Right hindlimb (tissue), 1 donor: ENCODE results near the gene BIRC7.

Source experiments
- DNase-seq: peaks from one replicate; pipeline ENCODE4 v3.0.0-alpha.2; 2018

The BIRC7 gene

DNA sequence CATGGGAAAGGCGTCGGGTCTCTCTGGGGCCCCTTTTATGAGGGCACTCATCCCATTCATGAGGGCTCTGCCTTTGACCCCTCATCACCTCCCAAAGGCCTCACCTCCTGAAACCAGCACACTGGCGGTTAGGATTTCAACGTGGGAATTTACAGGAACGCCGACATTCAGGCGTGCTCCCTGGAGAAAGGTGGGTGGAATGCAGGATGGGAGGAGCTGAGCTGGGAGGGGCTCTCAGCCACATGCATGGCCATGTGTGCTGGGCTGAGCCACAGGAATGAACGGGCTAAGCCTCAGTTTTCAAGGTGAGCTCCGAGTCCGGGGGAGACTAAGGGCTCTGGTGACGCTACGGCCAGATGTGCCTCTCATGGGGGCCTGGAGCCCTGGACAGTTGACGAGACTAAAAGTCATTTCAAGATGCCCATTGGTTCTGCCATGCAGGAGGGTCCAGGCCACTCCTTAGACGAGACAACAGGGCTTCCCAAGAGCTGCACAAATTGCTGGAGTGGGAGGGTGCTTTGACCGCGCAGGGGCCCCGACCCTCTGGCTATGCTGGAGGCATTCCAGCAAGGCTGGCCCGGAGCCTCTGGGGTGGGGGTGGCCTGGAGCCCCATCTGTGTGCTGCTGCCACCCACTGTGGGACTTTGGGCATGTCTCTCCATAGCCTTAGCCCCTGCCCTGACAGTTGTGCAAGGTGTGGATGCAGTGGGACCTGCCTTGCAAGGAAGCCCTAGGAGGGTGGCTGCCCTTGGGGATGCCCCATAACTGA lies 33.1 kb downstream of the BIRC7 start:
- DNase-seq: no peak

DNA sequence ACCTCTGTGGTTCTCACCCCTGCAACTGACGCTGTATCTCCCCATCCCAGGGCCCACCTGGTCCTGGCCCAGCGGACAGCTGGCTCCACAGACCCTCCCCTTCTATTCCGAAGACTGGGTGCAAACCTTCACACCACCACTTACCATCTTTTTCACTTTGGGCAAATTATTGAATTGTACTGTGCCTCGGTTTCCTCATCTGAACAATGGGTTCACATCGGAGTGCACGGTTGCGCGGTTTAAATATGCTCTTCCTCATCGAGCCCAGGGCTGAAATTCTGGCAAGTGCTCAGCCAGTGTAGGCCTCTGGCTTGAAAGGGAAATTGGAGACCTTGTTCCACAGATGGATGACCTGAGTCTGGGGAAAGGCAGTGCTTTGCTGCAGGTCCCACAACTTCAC lies 34.0 kb downstream of the BIRC7 start:
- DNase-seq: no peak

DNA sequence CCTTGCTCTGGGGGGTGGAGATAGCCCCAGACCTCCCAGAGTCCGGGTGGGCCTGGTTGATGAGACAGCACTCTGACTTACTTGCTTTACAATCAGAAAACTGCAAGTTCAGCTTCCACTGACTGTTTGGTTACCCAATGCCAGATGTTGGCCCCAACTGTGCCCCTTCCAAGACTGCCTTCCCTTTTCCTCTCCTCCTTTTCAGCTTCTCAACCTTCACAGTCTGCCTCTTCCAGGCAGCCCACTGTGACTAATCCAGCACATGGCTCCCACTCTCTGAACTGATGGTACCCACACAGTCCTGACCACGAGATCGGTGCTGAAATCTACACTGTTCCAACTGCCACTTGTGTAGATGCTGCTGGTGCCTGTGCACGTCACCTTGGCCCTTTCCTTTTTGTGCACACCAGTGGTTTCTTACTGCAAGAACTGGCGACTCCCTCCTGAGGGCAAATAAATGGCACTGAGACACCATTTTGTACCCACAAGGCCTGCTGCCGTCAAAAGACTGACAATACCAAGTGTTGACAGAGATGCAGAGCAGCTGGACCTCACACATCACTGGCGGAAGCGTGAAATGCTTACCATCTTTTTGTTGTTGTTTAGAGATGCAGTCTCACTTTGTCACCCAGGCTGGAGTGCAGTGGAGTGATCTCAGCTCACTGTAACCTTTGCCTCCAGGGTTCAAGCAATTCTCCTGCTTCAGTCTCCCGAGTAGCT lies 35.1 kb downstream of the BIRC7 start:
- DNase-seq: no peak

DNA sequence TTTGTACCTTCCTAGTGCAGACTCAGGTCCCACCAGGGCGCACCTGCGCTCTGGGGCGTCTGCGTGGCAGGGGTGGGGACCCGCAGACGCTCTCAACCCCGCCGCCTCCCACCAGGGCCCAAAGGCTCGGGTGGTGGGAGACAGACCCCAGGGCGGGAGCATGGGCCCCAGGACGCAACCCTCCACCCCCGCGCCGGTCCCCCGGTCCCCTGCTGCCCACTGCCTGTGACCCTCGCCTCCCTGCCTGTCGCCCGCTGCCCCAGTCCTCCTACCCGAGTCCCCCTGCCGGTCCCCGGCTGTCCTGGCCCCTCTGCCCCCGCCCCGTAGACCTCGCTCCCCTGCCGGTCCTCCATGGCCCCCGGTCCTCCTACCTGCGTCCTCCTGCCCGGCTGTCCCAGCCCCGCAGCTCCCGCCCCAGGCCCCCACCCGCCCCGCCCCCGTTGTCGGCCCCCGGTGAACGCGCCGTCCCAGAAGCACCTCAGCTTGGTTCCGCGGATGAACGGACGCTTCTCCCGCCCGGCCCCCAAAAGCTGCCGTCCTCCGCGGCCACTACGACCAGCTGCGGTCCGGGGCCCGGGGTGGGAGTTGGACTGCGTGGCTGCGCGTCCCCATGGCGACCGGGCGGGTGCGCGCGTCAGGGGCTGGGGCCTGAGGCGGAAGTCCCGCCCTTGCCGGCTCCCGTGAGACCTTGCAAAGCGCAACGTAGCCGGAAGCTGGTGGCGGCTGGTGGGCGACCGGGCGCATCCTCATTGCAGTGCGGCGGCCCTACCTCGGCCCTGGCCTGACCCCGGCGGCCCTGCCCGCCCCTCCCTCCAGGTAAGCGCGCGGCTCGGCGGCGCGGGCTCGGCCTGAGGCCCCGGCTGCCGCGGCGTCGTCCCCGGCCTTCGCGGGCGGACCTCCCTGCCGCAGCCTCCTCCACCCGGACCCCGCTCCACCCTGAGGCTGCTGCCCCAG lies 36.7 kb downstream of the BIRC7 start, which contains the start of gene ARFGAP1:
Gene ARFGAP1 (plus strand): TSS at position 709 of the 954 bp plus-strand sequence. CDS start 2,768 bp downstream, outside the sequence.
- DNase-seq: peak; percentile 96

DNA sequence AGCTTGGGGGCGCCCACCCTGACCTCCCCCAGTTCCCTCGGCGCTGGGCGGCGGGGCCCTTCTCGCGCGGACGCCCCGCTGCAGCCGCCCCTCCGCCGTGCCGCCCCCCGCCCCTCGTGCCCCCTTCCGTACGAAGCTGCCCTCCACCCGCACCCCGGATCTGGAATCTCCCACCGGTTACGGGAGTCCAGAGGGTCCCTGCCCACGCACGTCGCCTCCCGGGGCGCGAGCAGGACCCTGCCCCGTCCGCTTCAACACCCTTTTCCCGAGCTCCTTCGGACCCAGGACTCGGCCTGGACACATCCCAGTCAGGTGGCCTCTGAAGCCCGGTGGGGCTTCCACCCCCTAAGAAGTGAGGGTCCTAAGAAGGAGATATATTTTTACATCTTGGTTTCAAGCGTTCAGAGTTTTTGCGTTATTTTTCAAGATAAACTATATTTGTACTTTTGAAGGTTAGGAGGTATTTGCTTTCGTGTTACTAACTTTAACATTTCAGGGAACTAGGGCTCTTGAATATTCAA lies 37.4 kb downstream of the BIRC7 start:
- no peak for DNase-seq

DNA sequence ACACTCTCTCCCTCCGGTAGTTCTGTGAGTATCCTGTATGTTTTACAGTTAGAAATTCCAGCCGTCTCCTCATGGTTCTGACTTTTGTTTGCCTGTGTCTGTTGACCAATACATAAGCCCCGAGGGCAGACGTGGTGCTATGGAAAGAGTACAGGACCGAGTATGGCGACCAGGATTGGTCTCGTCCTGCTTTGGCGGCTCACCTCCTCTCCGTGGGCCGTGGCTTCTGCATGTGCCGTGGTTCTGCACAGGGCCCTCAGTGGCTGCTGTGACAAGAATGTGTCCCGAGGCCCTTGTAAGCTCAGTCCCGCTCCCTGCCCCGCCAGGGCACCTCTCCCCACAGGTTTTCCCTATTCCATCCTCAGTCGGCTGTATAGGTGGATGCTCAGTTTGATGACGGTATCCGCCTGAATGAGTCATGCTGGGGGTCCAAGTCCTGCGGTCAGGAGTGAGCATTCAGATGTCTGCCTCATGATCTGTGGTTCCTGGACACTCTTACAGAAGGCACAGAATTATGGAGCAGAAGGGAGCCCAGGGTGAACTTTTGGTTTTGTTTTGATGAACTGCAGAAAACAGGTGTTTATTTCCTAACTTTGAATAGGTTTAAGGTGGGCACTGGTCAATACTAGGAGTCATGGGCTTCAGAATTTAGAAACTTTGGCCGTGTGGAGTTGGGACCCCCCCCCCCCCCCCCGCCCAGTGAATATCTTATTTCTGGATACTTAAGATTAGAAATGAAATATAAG lies 38.1 kb downstream of the BIRC7 start:
- DNase-seq: no peak

DNA sequence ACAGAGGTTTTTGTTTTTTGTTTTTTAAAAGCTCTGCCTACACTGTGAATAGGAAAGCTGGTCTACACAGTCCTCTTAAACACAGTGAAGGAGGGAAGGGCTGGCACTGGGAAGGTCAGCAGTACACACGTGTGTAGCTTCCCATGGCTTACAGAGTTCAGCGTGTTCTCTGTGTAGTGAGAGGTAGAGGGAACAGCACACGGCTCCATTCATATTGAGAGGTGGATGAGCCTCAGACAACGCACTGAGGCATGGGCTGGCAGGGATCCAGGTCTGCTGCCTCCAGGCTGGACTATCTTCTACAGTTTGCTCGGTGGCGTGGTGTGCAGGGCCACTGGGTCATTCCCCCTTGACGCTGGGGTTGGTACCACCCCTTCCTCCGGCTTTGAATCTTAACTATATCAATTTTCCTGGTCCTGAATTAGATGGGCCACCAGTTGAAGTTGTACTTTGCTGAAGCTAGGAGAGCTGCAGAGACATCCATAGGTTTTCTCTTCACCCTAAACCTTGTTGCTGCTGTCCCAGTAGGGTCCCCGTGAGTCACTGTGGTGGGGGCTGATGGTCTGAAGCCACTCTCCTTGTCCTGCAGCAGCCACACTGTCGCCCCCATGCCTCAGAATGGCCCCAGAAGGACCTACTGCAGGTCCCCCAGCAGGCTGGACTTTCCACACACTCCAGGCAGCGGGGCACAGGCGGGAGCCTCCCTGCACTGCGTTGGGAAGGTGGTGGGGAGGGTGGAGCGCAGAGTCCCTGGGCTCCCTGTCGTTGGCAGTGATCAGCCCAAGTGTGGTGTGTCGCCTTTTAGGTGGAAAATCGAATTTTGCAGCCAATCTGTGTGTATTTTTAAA lies 38.9 kb downstream of the BIRC7 start:
- DNase-seq: no peak

DNA sequence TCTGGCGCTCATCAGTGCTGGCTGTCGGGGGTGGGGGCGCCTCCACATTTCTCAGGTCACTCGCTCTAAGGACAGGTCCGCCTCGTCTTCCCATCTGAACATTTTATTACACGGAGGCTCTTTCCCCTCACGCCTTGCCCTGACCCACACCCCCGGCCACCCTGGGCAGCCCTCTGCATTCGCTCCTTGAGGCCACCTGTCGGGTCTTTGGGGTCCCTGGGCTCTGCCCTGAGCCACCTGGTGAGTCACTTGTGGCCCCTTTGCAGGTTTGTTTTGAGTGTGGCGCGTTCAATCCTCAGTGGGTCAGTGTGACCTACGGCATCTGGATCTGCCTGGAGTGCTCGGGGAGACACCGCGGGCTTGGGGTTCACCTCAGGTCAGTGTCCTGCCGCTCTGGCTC lies 40.1 kb downstream of the BIRC7 start:
- no peak for DNase-seq

DNA sequence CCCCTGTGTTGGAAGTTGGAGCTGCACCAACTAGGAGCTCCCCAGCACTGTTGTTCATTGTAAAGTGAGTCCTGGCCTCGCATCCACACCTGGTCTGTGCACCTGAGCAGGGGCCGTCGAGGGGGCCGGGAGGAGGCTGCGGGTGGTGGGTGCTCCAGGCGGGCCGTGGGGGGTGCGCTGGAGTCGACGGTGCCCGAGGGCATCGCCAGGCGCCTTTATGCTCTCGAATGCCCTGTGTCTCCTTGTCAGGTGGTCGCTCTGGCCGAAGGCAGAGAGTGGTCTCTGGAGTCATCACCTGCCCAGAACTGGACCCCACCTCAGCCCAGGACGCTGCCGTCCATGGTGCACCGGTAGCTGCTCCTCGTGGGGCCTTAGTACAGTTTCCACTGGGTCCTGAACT lies 41.3 kb downstream of the BIRC7 start:
- DNase-seq: no peak

DNA sequence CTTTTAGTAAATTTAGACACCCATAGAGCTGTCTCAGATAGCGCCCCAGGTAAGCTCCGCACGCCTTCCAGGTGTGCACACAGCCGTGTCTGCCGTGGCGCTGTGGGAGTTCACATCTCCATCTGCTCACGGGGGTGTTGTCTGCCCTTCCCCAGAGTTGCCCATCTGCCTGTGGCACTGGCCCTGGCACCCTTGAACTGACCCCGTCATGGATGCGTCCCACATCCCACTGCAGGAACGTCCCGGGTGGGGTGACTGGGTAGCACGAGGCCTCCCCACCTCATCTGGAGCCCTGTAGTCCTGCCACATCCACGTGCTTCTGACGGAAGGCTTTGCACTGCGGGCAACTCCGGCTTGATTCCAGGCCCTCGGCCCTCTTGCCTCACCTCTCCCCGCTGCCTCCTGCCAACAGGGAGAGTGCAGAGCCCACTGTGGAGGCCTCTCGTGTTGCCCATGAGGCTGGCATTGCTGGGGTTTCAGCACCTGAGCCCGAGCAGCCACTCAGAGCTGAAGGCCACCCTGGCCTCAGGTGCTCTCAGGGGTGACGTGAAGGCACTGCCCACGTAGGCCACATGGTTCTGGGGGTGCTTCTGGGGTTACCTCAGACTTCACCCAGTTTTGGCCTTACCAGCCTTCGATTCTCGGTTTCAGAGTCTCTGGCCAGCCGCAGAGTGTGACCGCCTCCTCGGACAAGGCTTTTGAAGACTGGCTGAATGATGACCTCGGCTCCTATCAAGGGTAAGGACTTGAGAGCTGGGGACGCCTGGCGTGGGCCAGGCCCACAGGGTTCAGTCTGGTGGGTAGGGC lies 42.0 kb downstream of the BIRC7 start:
- DNase-seq: no peak

DNA sequence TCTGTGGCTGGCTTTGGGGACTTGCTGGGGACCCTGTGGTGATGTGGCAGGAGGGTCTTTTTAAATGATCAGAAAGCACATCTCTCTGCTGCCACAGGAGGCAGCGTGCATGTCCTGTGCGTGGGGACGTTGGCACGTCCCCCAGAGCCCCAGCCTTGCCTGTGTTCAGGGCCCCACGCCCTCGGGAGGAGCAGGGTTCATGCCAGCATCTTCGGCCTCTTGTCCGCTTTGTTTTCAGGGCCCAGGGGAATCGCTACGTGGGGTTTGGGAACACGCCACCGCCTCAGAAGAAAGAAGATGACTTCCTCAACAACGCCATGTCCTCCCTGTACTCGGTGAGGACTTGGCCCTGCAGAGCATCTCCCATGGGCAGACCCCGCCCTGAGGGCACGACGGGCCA lies 43.0 kb downstream of the BIRC7 start:
- DNase-seq: no peak

DNA sequence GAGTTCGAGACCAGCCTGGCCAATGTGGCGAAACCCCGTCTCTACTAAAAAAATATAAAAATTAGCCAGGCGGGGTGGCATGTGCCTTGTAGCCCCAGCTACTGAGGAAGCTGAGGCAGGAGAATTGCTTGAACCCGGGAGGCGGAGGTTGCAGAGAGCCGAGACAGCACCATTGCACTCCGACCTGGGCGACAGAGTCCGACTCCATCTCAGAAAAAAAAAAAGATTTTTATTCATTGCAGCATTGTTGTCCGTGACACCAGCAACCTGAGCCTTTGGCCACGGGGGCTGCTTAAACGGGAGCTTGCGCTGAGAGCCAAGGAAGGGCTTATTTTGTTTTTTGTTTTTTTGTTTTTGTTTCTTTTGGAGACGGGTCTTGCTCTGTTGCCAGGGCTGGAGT lies 44.2 kb downstream of the BIRC7 start:
- DNase-seq: no peak

DNA sequence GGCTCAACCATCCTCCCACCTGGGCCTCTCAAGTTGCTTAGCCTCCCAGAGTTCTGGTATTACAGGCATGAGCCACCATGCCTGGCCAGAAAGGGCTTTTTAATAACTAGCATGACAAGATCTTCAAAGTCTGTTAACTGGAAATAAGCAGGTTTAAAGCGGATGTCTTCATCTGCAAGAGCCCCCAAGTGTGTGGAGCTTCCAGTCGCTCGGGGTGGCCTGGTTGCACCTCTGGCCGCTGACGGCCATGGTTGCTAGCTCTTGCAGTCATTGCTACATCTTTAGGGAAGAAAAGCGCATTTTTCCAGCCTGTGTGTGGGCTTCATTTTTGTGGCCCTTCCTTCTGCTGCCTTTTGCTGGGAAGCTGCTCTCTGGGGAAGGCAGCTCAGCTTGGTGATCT lies 44.7 kb downstream of the BIRC7 start:
- no peak for DNase-seq

DNA sequence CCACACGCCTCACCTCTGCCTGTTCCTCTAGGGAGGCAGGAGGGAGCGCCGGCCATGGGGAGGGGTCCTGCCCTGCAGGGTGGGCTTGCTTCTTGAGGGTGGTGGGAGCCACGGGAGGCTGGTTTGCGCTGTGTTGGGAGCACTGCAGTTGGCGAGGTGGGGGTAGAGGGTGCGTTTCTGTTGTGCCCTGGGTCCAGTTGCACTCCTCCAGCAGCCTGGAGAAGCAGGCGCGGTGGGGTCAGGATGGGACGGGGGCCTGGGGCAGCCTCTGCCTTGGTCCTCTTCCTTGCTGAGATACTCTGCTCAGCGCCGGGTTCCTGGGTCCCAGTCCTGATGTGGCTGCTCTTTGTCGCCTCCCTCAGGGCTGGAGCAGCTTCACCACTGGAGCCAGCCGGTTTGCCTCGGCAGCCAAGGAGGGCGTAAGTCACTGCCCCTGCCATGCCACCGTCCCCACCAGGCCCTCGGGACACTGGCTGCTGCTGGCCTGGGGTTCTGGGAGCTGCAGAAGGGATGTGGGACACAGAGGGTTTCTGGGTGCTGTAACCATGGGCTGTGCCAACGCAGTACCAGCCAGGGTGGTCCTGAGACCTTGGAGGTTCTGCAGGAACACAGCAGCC lies 45.3 kb downstream of the BIRC7 start:
- DNase-seq: no peak

DNA sequence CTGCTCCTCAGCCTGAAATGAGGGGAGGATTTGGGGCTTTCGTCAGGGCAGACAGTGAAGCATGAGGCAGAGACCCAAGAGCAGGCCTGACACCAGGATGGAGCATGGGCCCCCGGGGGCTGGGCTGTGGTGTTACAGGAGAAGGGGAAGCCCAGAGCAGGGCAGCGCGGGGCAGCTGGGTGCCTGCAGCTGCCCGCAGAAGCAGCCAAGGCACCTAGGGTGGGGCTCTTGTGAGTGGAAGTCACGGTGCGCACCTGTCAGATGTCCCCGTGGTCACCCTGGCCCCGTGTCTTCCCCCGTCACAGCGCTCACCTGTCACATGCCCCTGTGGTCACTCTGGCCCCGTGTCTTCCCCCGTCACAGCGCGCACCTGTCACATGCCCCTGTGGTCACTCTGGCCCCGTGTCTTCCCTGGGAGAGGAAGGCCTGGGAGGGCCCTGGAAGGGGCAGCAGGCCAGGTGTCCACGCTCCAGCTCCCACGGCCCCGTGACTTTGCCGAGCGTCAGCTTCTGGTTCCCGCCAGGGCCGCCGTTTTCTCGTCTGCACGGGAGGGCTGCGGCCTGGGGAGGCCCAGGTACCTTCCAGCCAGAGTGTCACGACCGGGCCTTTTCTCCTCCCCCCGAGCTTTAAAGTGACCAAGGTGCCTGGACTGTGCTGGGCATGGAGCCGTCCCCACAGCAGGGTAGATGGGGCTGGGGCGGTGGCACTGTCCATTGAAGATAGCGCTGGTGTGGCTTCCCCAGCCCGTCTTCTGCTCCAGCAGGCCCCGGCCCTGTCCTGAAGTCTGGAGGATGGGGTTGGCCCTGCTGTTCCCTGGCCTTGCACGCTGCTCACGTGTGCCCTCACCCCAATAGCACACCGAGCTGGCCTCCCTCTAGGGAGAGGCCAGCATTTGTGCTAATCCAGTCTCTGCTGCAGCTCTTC lies 46.3 kb downstream of the BIRC7 start:
- peak; percentile 25 for DNase-seq

DNA sequence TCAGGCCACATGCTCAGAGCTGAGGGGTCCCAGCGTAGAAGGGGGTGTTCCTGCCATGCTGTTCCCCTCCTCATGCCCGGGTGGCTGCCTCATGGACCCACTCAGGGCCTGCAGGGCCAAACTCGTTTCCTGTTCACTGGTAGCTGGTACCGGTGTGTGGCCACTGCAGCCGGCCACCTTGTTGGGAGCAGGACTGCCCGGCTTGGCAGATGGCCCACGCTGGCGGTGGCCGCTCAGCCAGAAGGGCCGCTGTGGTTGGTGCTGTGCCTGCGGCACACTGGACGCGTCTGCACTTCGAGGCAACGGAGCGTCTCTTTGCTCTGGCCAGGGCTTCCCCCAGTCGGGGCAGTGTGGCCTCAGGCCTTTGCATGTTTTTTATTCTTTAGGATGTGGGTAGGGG lies 47.2 kb downstream of the BIRC7 start:
- no peak for DNase-seq

DNA sequence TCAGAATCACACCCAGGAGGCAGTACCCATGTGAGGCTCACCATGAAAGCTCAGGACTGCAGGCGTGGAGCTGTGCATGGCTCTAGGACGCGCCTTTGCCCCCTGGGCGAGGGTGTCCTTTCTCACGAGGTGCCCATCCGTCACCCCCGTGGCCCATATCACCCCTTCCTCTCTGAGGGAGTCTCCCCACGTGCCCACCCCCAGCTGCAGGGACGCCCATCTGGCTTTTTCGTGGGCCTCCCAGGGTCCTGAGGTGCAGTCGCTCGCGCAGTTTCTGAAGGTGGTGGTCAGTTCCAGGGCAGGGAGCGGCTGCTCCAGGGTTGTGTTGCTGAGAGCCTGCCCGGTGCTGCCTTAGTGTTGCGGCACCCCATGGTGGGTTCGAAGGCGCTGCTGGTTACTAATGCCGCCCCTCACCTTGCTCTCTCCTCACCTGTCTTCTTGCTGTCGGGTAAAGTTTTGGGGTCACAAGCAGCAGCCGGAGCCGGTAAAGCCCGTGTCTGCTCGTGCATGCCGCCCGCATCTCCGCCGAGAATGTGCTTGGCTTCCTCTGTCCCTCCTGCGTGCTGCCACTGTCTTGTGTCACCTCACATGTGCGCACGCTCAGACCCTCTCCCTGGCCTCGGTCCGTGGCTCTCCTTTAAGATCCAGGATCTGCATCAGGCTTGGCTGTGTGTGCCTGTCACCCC lies 47.8 kb downstream of the BIRC7 start:
- no peak for DNase-seq

DNA sequence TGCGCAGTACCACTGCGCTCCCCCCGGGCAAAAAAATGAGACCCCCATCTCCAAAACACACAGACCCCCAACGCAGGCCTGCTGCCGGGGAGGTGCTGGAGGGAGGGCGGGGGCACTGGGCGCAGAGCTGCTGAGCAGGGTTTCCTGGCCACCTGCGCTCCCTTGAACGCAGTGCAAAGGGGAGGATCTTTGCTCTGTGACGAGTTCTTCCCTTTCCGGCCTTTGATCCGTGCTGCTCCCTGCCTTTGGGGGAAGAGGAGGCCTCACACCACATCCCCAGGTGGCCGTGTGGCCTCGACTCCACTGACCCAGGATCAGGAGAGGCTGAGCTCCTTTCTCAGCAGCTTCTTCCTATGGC lies 48.4 kb downstream of the BIRC7 start:
- no peak for DNase-seq
